Activated naive CD4-positive, alpha-beta T cell treated with anti-CD3 and anti-CD28 coated beads, Interleukin-2, amount 50 U/mL, for 24 hours (primary cell): Measurements from ENCODE around the gene IQCE.

ENCODE experiments used
- H3K27ac Mint-ChIP-seq: one replicate; pipeline ENCODE4 v1.8.0; 2021; ENCODE audit warnings: mild to moderate bottlenecking, mixed read lengths
- H3K27me3 Mint-ChIP-seq: one replicate; pipeline ENCODE4 v1.8.0; 2021; ENCODE audit warnings: mixed read lengths
- H3K36me3 Mint-ChIP-seq: one replicate; pipeline ENCODE4 v1.8.0; 2021; ENCODE audit warnings: mixed read lengths
- H3K4me1 Mint-ChIP-seq: one replicate; pipeline ENCODE4 v1.8.0; 2021; ENCODE audit warnings: mixed read lengths
- H3K4me3 Mint-ChIP-seq: one replicate; pipeline ENCODE4 v1.8.0; 2021; ENCODE audit warnings: mild to moderate bottlenecking, mixed read lengths
- H3K9me3 Mint-ChIP-seq: one replicate; pipeline ENCODE4 v1.8.0; 2021; ENCODE audit warnings: mixed read lengths

The IQCE gene

GRCh38 chr7:2614631-2615330 is 56.0 kb downstream of the IQCE start:
- no peak overlapping the region for H3K4me3 Mint-ChIP-seq
- H3K36me3 Mint-ChIP-seq: no peaks in the 10 kb centered on the region
- H3K4me1 Mint-ChIP-seq: no peaks in the 10 kb centered on the region
- H3K27me3 Mint-ChIP-seq: no peaks in the 10 kb centered on the region
- no peaks in the 10 kb centered on the region for H3K9me3 Mint-ChIP-seq
- no peak overlapping the region for H3K27ac Mint-ChIP-seq

GRCh38 chr7:2616387-2617324 is 57.9 kb downstream of the IQCE start:
- Mint-ChIP-seq H3K36me3 (no peaks in the 10 kb centered on the region), H3K27ac (no peak overlapping the region), H3K4me1 (no peaks in the 10 kb centered on the region), H3K9me3 (no peaks in the 10 kb centered on the region), H3K27me3 (no peaks in the 10 kb centered on the region), H3K4me3 (no peak overlapping the region)

GRCh38 chr7:2617325-2617905 is 58.6 kb downstream of the IQCE start:
- no peak overlapping the region for H3K4me3 Mint-ChIP-seq
- H3K4me1 Mint-ChIP-seq: no peaks in the 10 kb centered on the region
- no peaks in the 10 kb centered on the region for H3K27me3 Mint-ChIP-seq
- no peaks in the 10 kb centered on the region for H3K36me3 Mint-ChIP-seq
- no peak overlapping the region for H3K27ac Mint-ChIP-seq
- no peaks in the 10 kb centered on the region for H3K9me3 Mint-ChIP-seq

- no peak overlapping the region for H3K4me3 Mint-ChIP-seq
- no peaks in the 10 kb centered on the region for H3K27me3 Mint-ChIP-seq
- no peak overlapping the region for H3K27ac Mint-ChIP-seq
- H3K36me3 Mint-ChIP-seq: no peaks in the 10 kb centered on the region
- no peaks in the 10 kb centered on the region for H3K4me1 Mint-ChIP-seq
- H3K9me3 Mint-ChIP-seq: no peaks in the 10 kb centered on the region
These were observed 60.3 kb downstream of the IQCE start for GRCh38 chr7:2619116-2619515.

GRCh38 chr7:2621061-2621828 is 62.5 kb downstream of the IQCE start:
- Mint-ChIP-seq H3K9me3 (no peaks in the 10 kb centered on the region), H3K27me3 (no peaks in the 10 kb centered on the region), H3K4me1 (no peaks in the 10 kb centered on the region), H3K36me3 (no peaks in the 10 kb centered on the region), H3K27ac (no peak overlapping the region), H3K4me3 (no peak overlapping the region)

GRCh38 chr7:2621948-2622640 is 63.3 kb downstream of the IQCE start:
- no peaks in the 10 kb centered on the region for H3K9me3 Mint-ChIP-seq
- H3K27me3 Mint-ChIP-seq: no peaks in the 10 kb centered on the region
- no peak overlapping the region for H3K27ac Mint-ChIP-seq
- no peak overlapping the region for H3K4me3 Mint-ChIP-seq
- H3K36me3 Mint-ChIP-seq: no peaks in the 10 kb centered on the region
- H3K4me1 Mint-ChIP-seq: no peaks in the 10 kb centered on the region

- Mint-ChIP-seq H3K4me3 (no peak overlapping the region), H3K36me3 (no peaks in the 10 kb centered on the region)
These were observed 64.3 kb downstream of the IQCE start for GRCh38 chr7:2622869-2623697.

GRCh38 chr7:2623698-2624014 is 64.9 kb downstream of the IQCE start:
- H3K36me3 Mint-ChIP-seq: no peaks in the 10 kb centered on the region
- H3K9me3 Mint-ChIP-seq: no peaks in the 10 kb centered on the region
- H3K4me3 Mint-ChIP-seq: no peak overlapping the region
- H3K4me1 Mint-ChIP-seq: no peaks in the 10 kb centered on the region
- no peak overlapping the region for H3K27ac Mint-ChIP-seq
- H3K27me3 Mint-ChIP-seq: no peaks in the 10 kb centered on the region

More at GRCh38 chr7:2622869-2623697, 64.3 kb downstream of the IQCE start:
- Mint-ChIP-seq H3K27me3 (no peaks in the 10 kb centered on the region), H3K4me1 (no peaks in the 10 kb centered on the region), H3K27ac (no peak overlapping the region), H3K9me3 (no peaks in the 10 kb centered on the region)

- Mint-ChIP-seq H3K27ac (no peak overlapping the region), H3K9me3 (no peaks in the 10 kb centered on the region), H3K27me3 (no peaks in the 10 kb centered on the region), H3K4me1 (no peaks in the 10 kb centered on the region), H3K36me3 (no peaks in the 10 kb centered on the region), H3K4me3 (no peak overlapping the region)
These were observed 65.6 kb downstream of the IQCE start for GRCh38 chr7:2624293-2624886.

- Mint-ChIP-seq H3K4me3 (no peak overlapping the region), H3K27ac (no peak overlapping the region), H3K9me3 (no peaks in the 10 kb centered on the region), H3K4me1 (peaks cover 3% of the 10 kb centered on the region), H3K36me3 (no peaks in the 10 kb centered on the region), H3K27me3 (no peaks in the 10 kb centered on the region)
These were observed 67.8 kb downstream of the IQCE start for GRCh38 chr7:2626498-2627117.

GRCh38 chr7:2627258-2628129 is 68.7 kb downstream of the IQCE start:
- Mint-ChIP-seq H3K4me1 (peaks cover 5% of the 10 kb centered on the region), H3K9me3 (no peaks in the 10 kb centered on the region), H3K4me3 (no peak overlapping the region), H3K27ac (no peak overlapping the region), H3K36me3 (no peaks in the 10 kb centered on the region), H3K27me3 (no peaks in the 10 kb centered on the region)

GRCh38 chr7:2628130-2628482 is 69.3 kb downstream of the IQCE start:
- Mint-ChIP-seq H3K4me3 (no peak overlapping the region), H3K36me3 (no peaks in the 10 kb centered on the region), H3K27me3 (no peaks in the 10 kb centered on the region), H3K9me3 (no peaks in the 10 kb centered on the region), H3K27ac (no peak overlapping the region), H3K4me1 (peaks cover 7% of the 10 kb centered on the region)

- Mint-ChIP-seq H3K4me3 (no peak overlapping the region), H3K27ac (no peak overlapping the region), H3K4me1 (peaks cover 13% of the 10 kb centered on the region), H3K27me3 (no peaks in the 10 kb centered on the region), H3K9me3 (no peaks in the 10 kb centered on the region), H3K36me3 (no peaks in the 10 kb centered on the region)
These were observed 70.1 kb downstream of the IQCE start for GRCh38 chr7:2628891-2629290.
